Liver (tissue), 2 donors: ENCODE measurements around the gene PON3.

Source experiments
- YY1 ChIP-seq: IDR thresholded peaks from 2 replicates; pipeline ENCODE4 v1.6.1; 2016; ENCODE audit warnings: antibody characterized with exemption, mild to moderate bottlenecking
- TF ChIP-seq, protein P1 (sequence below): fragments of 150-350 bp; IDR thresholded peaks from 2 replicates; pipeline ENCODE4 v1.5.1; 2017; ENCODE audit warnings: improper control_type of control experiment, low read depth, low read length; ENCODE audit not compliant: missing input control
- donor health status: healthy.

GRCh38 chr7:95357623-95358022, 38.6 kb downstream of the PON3 start:
- TF ChIP-seq, protein P1, sequence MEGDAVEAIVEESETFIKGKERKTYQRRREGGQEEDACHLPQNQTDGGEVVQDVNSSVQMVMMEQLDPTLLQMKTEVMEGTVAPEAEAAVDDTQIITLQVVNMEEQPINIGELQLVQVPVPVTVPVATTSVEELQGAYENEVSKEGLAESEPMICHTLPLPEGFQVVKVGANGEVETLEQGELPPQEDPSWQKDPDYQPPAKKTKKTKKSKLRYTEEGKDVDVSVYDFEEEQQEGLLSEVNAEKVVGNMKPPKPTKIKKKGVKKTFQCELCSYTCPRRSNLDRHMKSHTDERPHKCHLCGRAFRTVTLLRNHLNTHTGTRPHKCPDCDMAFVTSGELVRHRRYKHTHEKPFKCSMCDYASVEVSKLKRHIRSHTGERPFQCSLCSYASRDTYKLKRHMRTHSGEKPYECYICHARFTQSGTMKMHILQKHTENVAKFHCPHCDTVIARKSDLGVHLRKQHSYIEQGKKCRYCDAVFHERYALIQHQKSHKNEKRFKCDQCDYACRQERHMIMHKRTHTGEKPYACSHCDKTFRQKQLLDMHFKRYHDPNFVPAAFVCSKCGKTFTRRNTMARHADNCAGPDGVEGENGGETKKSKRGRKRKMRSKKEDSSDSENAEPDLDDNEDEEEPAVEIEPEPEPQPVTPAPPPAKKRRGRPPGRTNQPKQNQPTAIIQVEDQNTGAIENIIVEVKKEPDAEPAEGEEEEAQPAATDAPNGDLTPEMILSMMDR, result no peak
- TF ChIP-seq YY1, result no peak
